Stimulated activated CD4-positive, alpha-beta T cell treated with anti-CD3 and anti-CD28 coated beads, Interleukin-2, amount 100 ng/mL, for 24 hours (primary cell): ENCODE results near the gene MFAP4.
A peak's percentile ranks its signal among the peaks of the same experiment; 100 is the strongest.
"Not testable (repeated sequence)": the region's sequence is repeated elsewhere in the genome, so short reads cannot be mapped to it uniquely, and the experiment has no call there.

Source experiments
- DNase-seq, 2 donors: peaks; one replicate each; pipeline ENCODE4 v3.0.0-alpha.2; 2020

The MFAP4 gene

DNA sequence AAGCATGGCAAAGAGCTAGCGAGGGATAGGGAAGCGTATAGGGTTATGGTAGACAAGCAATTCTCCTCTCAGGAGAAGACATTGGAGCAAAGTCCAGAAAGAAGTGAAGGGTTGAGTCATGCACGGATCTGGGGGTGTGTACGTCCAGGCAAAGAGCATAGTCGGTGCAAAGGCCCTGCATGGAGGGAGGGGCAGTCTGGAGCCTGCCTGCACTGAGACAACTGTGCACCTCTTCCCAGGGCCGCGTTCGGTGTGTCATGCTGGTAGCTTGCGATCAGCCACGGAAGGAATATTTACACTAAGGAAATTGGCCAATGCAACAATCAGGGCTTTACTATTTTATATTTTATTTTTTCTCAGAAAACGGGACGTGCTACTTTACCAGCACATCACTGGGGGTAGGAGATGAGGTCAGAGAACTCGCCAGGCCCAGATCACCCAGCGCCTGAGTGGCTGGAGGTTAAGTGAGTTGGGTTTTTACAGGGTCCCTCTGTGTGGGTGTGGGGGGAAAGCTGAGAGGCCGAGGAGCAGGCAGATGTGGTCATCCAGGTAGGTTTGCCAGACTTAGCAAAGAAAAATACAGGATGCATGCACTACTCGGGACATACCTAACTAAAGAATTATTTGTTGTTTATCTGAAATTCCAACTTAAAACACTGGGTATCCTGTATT, 17.7 kb downstream of the MFAP4 start:
- no peak for DNase-seq

GRCh38 chr17:19368229-19368628, 18.8 kb downstream of the MFAP4 start:
- DNase-seq = no peak

- no peak for DNase-seq
Measured at GRCh38 chr17:19366637-19366972, 20.4 kb downstream of the MFAP4 start.

GRCh38 chr17:19365833-19366636, 21.0 kb downstream of the MFAP4 start:
- DNase-seq = no peak

- DNase-seq = no peak
Measured at GRCh38 chr17:19365499-19365817, 21.5 kb downstream of the MFAP4 start.

- DNase-seq = no peak
Measured at GRCh38 chr17:19364699-19365498, 22.1 kb downstream of the MFAP4 start.

DNA sequence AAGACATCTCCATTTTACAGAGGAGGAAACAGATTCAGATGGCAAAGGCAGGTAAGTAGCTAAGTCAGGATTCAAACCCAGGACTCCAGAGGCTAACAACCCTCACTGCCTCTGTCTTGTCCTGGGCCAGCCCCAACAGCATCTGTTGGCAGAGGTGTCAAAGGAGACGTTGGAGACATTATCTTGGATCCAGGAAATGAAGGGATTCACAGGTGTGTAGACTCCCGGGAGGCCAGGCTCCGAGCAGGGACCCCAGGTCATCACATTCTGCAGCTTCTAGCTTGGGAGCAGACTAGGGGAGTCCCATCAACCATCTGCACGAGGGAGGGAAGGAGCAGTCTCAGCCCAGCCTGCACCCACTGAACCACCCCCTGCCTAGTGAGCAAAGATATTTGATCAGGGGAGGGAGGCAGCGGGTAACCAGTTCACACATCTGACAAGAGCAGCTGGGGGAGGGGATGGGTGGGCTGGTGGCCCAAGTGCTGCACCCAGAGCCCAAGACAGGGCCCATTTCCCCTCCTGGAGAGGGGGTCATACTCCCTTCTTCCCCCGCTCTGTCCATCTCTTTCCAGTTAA, 23.4 kb downstream of the MFAP4 start:
- DNase-seq = no peak

DNA sequence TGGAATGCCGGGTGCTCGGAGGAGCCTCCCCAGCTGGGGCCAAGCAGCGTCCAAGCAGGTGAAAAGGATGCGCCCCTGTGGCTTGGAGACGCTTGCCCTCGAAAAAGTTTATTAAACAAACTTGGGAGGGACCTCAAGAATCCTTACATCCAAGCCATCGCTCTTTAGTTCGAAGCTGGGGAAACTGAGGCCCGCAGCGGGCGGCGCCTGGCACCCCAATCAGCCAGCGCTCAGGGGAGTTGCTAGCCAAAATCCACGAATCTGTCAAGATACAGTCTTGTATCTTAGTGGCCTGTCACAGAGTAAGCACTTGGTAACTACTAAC, 23.9 kb downstream of the MFAP4 start:
- DNase-seq = no peak

DNA sequence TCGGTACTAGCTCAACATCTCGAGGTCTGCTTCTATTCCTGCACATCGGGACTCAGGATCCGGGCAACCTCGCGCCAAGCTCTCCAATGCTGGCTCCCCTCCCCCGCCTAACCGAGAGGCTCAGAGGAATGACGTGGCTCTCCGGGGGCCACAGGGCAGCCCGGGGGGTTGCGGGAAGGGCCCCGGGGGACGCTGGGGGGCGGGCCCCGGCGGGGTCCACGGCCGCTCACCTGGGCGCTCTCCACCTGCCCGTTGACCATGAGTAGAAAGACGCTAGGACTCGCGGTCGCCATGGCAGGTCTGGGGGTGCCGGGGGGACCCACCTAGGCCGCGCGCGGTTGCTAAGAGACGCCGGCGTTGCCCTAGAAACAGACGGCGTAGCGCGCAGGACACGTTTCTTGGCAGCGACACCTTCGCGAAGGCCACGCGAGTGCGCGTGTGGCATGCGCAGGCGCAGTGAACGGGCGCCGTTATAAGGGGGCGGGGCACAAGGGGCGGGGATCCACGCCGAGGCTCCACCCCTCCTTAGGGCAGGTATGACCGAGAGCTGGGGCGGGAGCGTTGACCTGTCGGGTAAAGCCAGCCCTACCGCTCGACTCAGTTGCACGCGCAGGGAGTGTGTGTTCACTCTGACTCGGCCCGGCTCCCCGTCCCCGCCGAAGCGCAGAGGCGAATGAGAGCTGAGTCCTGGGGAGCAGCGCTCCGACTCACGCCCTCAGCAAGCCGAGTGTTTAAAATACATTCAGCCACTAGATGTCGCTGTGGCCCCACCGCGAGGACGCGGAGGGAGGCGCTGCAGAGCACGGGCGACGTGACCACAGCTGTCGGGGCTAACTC, 24.5 kb downstream of the MFAP4 start, which contains the start of gene B9D1:
TSS of gene B9D1 (minus strand) at position 447 of the 837 bp plus-strand sequence. CDS start at position 293, 154 bp downstream.
- DNase-seq = peak; percentile 92 to 93

- no peak for DNase-seq
Measured at GRCh38 chr17:19361944-19362276, 25.1 kb downstream of the MFAP4 start.

- no peak for DNase-seq
Measured at GRCh38 chr17:19361326-19361725, 25.7 kb downstream of the MFAP4 start.

GRCh38 chr17:19360772-19361171, 26.2 kb downstream of the MFAP4 start:
- DNase-seq = no peak

- DNase-seq = no peak
Measured at GRCh38 chr17:19359856-19360255, 27.1 kb downstream of the MFAP4 start.

DNA sequence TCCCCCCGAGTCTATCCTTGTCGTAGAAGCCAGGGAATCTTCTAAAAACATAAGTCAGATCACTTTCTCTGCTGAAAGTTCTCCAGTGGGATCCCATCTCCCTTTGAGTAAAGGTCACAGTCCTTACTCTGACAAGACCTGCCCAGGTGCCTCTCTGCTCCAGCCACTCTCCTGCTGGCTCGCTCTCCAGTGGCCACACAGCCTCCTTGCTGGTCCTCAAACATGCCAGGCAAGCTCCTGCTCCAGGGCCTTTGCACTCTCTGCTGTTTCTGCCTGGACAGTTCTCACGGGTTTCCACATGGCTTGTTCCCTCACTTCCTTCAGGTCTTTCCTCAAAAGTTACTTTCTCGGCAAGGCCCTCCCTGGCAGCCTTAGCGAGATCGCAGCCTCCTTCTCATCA, 27.8 kb downstream of the MFAP4 start:
- no peak for DNase-seq

DNA sequence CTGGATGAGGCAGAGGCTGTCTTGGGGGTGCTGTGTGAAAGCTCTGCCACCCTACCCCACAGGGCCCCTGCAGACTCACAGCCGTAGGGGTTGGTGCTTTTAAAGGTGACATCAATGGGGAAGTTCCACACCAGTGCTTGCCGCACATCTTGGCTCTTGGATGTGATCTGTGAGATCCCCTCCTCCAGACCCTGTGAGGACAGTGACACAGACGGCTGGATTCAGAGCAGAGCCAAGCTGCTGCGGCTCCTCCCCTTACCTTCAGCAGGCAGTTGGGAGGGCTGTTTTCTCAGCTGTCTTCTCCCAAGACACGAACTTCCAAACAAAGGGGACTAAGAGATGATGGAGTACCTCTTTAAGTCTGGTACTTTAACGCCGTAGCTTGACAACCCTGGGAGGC, 29.2 kb downstream of the MFAP4 start:
- no peak for DNase-seq

DNA sequence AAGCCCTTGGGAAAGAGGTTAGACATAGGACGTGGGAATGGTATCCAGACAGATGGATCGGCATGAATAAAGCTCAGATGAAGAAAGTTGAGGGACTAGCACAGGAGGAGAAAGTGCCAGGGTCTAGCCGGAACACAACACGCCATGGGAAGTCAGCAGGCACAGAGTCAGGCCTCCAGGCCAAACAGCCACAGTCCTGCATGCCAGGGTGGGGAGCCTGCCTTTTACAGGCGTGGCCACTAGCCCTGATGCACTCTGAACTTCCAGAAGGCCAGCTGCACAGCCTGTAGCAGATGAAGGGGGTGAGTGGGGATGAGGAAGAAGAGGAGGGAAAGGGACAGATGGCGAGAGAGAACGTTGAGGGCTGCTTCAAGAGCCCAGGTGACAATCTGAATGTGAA, 29.6 kb downstream of the MFAP4 start:
- DNase-seq = no peak

- DNase-seq = no peak
Measured at GRCh38 chr17:19354748-19355147, 32.2 kb downstream of the MFAP4 start.

GRCh38 chr17:19353401-19353800, 33.6 kb downstream of the MFAP4 start:
- not testable (repeated sequence) for DNase-seq

GRCh38 chr17:19348806-19349205, 38.2 kb downstream of the MFAP4 start:
- DNase-seq = no peak

DNA sequence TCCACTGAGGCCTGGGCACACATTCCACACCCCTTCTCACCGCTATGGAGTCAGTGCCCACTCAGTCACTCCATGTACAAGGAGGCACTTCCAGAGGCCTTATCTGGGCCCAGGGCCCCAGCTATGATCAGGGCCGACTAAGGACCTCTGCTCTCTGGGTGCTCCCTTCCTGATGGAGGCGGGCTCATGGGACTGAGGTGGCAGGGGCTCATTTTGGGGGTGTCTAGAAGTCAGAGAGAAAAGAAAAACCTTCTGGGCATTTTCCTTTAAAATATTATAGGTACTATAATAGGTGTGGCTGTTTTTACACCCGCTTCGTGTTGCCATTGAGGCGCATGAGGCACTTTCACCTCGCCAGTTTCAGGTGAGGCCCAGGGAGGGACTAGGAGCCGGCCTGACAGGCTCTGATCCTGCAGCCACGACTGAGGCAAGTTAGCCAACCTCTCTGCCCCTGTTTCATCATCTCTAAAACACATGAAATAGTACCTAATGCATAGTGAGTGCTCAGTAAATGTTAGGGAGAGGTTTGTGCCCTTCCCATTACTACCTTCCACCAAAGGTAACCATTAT, 38.8 kb downstream of the MFAP4 start:
- DNase-seq = no peak

- DNase-seq = no peak
Measured at GRCh38 chr17:19347323-19348080, 39.5 kb downstream of the MFAP4 start.
